IPS DF 19.7 (cell line): ENCODE measurements around the gene TENM3.

ENCODE experiments used
- DNase-seq: peaks from one replicate; pipeline ENCODE4 v3.0.0-alpha.2; 2013; ENCODE audit warnings: low read depth, low spot score

The TENM3 gene

GRCh38 chr4:182770996-182771514, 527.9 kb downstream of the TENM3 start:
- DNase-seq, result no peak

DNA sequence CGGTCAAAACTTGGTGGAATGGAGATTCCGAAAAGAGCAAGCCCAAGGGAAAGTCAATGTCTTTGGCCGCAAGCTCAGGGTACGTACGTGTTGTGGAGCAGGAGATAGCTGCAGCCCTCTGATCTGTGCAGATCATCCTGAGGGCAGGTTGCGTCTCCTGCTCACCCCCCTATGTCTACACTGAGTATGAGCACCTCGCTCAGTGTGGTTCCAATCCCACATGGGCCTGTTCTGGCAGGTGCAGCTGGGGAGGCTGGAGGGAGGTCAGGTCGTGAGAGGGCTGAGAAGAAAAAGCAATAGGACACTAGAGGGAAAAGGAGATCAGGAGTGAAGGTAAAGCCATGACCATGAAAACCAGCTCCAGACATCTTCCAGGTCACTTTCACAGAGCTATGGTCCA, 531.9 kb downstream of the TENM3 start:
- DNase-seq, result no peak

GRCh38 chr4:182776376-182777105, 533.3 kb downstream of the TENM3 start:
- DNase-seq, result no peak

- DNase-seq, result no peak
Measured at GRCh38 chr4:182778222-182778982, 535.2 kb downstream of the TENM3 start.

- DNase-seq, result no peak
Measured at GRCh38 chr4:182786991-182787390, 543.8 kb downstream of the TENM3 start.

GRCh38 chr4:182788201-182788600, 545.0 kb downstream of the TENM3 start:
- no peak for DNase-seq

GRCh38 chr4:182789529-182789928, 546.3 kb downstream of the TENM3 start:
- DNase-seq, result no peak

GRCh38 chr4:182795446-182796238, 552.4 kb downstream of the TENM3 start:
- no peak for DNase-seq

DNA sequence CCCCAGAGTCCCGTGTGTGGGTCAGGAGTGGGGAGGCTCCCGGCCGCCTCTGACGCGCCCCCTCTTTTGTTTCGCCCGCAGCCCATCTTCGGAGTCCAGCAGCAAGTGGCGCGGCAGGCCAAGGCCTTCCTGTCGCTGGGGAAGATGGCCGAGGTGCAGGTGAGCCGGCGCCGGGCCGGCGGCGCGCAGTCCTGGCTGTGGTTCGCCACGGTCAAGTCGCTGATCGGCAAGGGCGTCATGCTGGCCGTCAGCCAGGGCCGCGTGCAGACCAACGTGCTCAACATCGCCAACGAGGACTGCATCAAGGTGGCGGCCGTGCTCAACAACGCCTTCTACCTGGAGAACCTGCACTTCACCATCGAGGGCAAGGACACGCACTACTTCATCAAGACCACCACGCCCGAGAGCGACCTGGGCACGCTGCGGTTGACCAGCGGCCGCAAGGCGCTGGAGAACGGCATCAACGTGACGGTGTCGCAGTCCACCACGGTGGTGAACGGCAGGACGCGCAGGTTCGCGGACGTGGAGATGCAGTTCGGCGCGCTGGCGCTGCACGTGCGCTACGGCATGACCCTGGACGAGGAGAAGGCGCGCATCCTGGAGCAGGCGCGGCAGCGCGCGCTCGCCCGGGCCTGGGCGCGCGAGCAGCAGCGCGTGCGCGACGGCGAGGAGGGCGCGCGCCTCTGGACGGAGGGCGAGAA, 556.5 kb downstream of the TENM3 start:
- no peak for DNase-seq

GRCh38 chr4:182800216-182800515, 557.0 kb downstream of the TENM3 start:
- DNase-seq, result no peak

DNA sequence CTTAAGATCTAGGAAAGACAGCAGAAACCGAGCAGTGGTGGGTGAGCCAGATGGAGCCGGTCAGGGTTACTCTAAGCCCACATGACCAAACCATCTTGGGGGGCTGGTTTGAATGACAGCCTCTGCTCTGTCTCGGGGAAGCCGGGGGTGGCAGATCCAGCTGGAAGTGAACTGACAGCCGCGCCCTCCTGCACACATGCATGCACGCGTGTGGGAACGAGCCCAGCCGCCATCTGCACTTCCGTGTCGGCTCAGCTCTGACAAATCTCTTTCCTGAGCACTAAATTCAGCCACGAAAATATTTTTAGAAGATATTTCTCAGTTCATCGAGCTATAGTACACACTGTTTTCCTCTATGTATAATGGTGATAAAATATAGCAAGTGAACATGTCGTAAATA, 558.4 kb downstream of the TENM3 start:
- no peak for DNase-seq

DNA sequence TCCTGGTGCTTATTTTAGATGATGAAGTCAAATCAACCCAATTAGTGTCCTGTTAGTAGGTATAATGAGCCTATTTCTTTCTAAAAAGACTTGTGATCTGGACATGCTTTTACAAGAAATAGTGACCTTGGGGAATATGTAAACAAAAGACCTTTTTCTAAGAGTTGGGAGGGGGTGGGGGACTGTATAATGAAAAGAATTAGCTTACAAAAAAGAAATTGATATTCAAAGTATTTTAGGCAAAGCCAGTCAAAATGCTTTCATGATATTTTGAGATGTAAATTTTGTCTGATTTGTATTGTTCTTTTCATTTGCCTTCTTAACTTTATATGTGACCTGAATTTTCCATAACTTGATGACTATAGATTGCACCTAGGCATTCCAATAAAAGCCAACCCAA, 559.4 kb downstream of the TENM3 start:
- DNase-seq, result no peak

DNA sequence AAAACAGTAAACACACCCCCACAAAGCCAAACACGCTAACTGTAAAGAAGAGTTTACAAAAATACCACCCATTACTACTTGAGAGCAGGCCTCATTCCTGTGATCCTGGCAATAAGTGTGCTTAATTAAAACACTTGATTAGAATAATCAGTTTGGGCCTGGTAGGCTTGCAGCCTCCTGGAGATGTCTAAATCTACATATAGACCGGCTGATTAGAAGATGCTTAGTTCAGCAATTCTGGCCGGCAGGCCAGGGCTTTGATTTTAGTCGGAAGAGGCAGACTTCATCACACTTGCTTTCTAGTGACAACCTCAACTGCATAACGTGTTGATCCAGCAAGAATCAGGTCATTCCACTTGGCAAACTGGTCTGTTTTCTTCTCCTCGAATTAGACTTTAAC, 560.0 kb downstream of the TENM3 start:
- no peak for DNase-seq

DNA sequence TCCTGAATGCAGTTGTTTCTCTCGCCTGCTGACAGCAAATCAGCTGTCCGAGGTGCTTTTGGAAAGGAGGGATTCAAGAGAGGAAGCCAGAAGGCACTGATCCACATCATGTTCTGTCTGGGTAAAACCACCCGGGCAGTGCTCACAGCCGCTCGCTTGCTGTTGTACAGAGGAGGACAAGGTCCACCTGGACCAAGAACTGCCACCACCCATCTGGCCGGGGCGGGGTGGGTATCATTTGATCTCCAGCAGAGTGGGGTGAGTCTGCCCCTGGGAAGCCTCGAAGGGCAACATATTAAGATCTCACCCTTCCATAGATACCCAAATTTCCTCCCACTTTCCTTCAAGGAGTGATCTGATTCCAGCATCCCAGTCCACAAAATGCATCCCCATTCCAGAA, 560.9 kb downstream of the TENM3 start:
- no peak for DNase-seq

- DNase-seq, result no peak
Measured at GRCh38 chr4:182805321-182805720, 562.1 kb downstream of the TENM3 start.

DNA sequence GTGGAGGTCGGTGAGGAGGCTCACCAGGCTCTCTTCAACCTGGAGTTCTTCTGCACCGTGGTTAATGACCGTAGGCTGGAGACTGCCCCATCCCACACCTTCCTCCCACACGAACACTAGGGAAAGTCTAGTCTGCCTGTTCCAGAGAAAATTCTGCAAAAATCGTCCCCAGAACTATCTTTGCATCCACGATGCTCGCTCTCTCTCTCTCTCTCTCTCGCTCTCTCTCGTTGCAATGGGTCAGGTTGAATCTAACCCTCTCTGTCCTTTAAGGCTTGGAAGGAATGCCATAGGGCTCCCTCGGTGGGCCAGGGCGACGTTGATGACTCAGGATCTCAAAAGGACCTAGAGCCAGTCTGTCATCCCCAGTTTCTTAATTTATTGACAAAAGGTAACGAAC, 562.5 kb downstream of the TENM3 start:
- no peak for DNase-seq

DNA sequence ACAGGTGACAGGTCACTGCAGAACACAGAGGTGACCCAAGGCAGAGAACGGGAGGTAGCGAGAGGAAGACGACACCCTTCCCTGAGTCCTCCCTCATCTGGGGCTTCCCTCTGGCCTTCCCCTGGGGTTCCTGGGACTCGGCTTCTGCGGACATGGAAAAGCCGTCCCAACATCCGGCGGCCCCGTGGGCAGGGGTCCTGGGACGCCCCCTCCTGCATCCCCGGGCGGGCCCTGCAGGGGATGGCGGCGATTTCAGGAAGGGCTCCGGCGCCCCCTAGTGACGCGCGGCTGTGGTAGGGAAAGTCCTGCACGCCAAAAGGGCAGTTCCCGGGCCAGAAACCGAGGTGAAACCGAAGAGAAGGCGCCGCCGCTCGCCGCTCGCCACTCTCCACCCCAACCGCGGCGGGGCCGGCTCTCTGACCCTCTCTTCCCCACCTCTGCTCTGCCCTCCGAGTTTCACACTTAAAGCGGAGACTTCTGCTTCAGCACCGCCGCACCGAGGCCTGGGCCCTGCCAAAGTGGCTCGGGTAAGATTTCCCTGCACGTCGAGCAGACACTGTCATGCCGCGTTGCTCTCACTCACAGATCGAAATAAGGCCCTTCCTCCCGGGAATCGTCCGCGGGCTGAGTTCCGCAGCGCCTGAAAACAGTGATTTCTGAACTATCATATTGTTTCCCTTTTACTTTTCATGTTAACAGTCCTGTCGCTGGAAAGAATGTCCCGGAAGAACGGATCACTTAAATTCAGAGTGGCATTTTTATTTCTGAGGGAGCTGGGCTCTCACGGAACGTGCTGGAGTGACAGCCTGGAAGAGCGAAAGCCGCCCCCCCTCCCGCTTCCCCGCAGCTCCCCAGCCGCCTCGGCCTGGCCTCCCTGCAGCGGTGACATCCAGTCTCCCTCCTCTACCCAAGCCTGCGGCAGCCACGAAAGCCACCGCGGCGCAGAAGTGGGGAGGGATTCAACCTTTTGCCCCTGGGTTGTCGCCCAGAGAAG, 563.4 kb downstream of the TENM3 start:
- DNase-seq, result no peak

DNA sequence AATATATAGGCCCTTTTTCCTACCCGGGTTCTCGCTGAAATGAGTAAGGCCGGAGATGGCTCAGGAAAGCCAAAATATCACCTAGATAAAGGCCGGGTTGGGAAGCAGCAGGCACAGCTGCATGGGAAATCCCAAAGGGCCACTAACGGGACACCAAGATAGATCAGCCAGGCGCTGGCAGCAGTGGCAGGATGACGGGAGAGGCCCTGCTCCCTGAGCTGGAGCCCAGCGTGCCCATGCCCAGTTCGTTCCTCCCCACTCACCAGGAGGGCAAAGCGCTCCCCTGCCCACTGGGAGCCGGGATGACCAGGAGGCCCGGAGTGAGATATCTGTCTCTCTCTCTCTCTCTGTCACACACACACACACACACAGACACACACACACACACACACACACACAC, 564.1 kb downstream of the TENM3 start:
- no peak for DNase-seq

GRCh38 chr4:182807767-182808548, 564.8 kb downstream of the TENM3 start:
- no peak for DNase-seq
